Measurements from ENCODE around the gene PHF5A. TPM values are rescaled to one million over a fixed set of nuclear protein-coding genes. Genes with fewer than 3 reads are reported as not detected.

Gene PHF5A
- total and polyA plus RNA-seq, 12 donors = 13.3 to 41.3 (median 21.0) TPM

GRCh38 chr22:41410311-41410751 lies 58.2 kb downstream of the PHF5A start:
- no peaks in the 10 kb centered on the region for H3K27me3 ChIP-seq
- intact Hi-C loops (cut with DNase I) = loop anchor here in 2 of 10 donors (2.0 kb wide), 2 partner anchors 34 to 36 kb away; partner anchors contain the start of gene TOB2 (in 1 of the 2)

More at GRCh38 chr22:41410311-41410751, 58.2 kb downstream of the PHF5A start:
- no peaks in the 10 kb centered on the region for H3K9me3 ChIP-seq
- ATAC-seq (peak in 7 of 8 donors; percentile 26 to 87 (median 76)), DNase-seq (peak; percentile 70 to 71)
- H3K36me3 ChIP-seq = no peaks in the 10 kb centered on the region
- WGBS, 2 donors = 33 to 36% methylated on average over 7 of the region's 7 CpGs
- TF ChIP-seq, protein P1, sequence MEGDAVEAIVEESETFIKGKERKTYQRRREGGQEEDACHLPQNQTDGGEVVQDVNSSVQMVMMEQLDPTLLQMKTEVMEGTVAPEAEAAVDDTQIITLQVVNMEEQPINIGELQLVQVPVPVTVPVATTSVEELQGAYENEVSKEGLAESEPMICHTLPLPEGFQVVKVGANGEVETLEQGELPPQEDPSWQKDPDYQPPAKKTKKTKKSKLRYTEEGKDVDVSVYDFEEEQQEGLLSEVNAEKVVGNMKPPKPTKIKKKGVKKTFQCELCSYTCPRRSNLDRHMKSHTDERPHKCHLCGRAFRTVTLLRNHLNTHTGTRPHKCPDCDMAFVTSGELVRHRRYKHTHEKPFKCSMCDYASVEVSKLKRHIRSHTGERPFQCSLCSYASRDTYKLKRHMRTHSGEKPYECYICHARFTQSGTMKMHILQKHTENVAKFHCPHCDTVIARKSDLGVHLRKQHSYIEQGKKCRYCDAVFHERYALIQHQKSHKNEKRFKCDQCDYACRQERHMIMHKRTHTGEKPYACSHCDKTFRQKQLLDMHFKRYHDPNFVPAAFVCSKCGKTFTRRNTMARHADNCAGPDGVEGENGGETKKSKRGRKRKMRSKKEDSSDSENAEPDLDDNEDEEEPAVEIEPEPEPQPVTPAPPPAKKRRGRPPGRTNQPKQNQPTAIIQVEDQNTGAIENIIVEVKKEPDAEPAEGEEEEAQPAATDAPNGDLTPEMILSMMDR (IDR thresholded peaks at IDR 0.05) = no peak
- no peak overlapping the region for H3K4me3 ChIP-seq
- peak overlapping the region; percentile 45 to 100 (median 100) for H3K27ac ChIP-seq
- peaks cover 18 to 51% (median 38%) of the 10 kb centered on the region in 9 donors for H3K4me1 ChIP-seq

Other genes starting within 250 kb of the PHF5A start
- gene CHADL, start 227.8 kb downstream of the PHF5A start, total RNA-seq = 10 to 100 TPM in 5 of 10 donors, 1 to 10 TPM in 5; 7.2 to 33.2 (median 10.6) TPM
- gene CHADL, start 227.8 kb downstream of the PHF5A start, polyA plus RNA-seq = 10 to 100 TPM in 1 of 2 donors, 1 to 10 TPM in 1; 4.5 to 46.6 TPM
- 10 to 100 TPM; 26.5 to 53.8 (median 31.4) TPM for gene RANGAP1, start 182.5 kb downstream of the PHF5A start, total RNA-seq
- gene RANGAP1, start 182.5 kb downstream of the PHF5A start, polyA plus RNA-seq = 10 to 100 TPM; 23.2 to 90.3 TPM
- 10 to 100 TPM; 31.7 to 51.5 (median 36.7) TPM for gene ZC3H7B, start 167.2 kb downstream of the PHF5A start, total RNA-seq
- gene ZC3H7B, start 167.2 kb downstream of the PHF5A start, polyA plus RNA-seq = 10 to 100 TPM; 21.4 to 23.0 TPM
- 10 to 100 TPM in 9 of 10 donors, 1 to 10 TPM in 1; 8.6 to 29.1 (median 18.4) TPM for gene TEF, start 86.8 kb downstream of the PHF5A start, total RNA-seq
- gene TEF, start 86.8 kb downstream of the PHF5A start, polyA plus RNA-seq = 10 to 100 TPM in 1 of 2 donors, 1 to 10 TPM in 1; 5.5 to 10.6 TPM
- gene TOB2, start 21.9 kb downstream of the PHF5A start, total RNA-seq = 10 to 100 TPM; 26.4 to 84.9 (median 47.9) TPM
- gene TOB2, start 21.9 kb downstream of the PHF5A start, polyA plus RNA-seq = 10 to 100 TPM; 29.2 to 33.8 TPM
- gene ACO2, start 425 bp upstream of the PHF5A start, total RNA-seq = 1,000 to 10,000 TPM in 1 of 10 donors, 100 to 1,000 TPM in 9; 587 to 1,020 (median 900) TPM
- gene ACO2, start 425 bp upstream of the PHF5A start, polyA plus RNA-seq = 100 to 1,000 TPM; 180 to 375 TPM
- 10 to 100 TPM; 13.3 to 25.8 (median 16.9) TPM for gene POLR3H, start 75.8 kb upstream of the PHF5A start, total RNA-seq
- gene POLR3H, start 75.8 kb upstream of the PHF5A start, polyA plus RNA-seq = 10 to 100 TPM; 24.4 to 34.9 TPM
- 100 to 1,000 TPM; 112 to 301 (median 137) TPM for gene CSDC2, start 92.3 kb upstream of the PHF5A start, total RNA-seq
- 100 to 1,000 TPM; 300 to 410 TPM for gene CSDC2, start 92.3 kb upstream of the PHF5A start, polyA plus RNA-seq
- gene PMM1, start 121.1 kb upstream of the PHF5A start, total RNA-seq = 10 to 100 TPM; 13.8 to 26.6 (median 21.9) TPM
- gene PMM1, start 121.1 kb upstream of the PHF5A start, polyA plus RNA-seq = 10 to 100 TPM; 18.1 to 43.5 TPM
- 10 to 100 TPM; 27.6 to 49.6 (median 36.0) TPM for gene DESI1, start 152.4 kb upstream of the PHF5A start, total RNA-seq
- 10 to 100 TPM; 22.7 to 73.1 TPM for gene DESI1, start 152.4 kb upstream of the PHF5A start, polyA plus RNA-seq
- gene XRCC6, start 152.6 kb upstream of the PHF5A start, total RNA-seq = 100 to 1,000 TPM; 152 to 192 (median 181) TPM
- 100 to 1,000 TPM; 103 to 185 TPM for gene XRCC6, start 152.6 kb upstream of the PHF5A start, polyA plus RNA-seq
- gene SNU13, start 220.2 kb upstream of the PHF5A start, total RNA-seq = 100 to 1,000 TPM; 183 to 274 (median 195) TPM
- 100 to 1,000 TPM; 203 to 323 TPM for gene SNU13, start 220.2 kb upstream of the PHF5A start, polyA plus RNA-seq
- gene MEI1, start 230.8 kb upstream of the PHF5A start, total RNA-seq = 1 to 10 TPM in 3 of 10 donors, under 1 TPM in 4, not detected in 3; 0.37 to 1.9 (median 0.71) TPM
- gene MEI1, start 230.8 kb upstream of the PHF5A start, polyA plus RNA-seq = 1 to 10 TPM in 1 of 2 donors, under 1 TPM in 1; 0.52 to 1.3 TPM

All from heart right ventricle (tissue), 16 donors.